GM12891 (cell line): ENCODE data around the gene EML1.

Experiments
- POLR2A ChIP-seq: IDR thresholded peaks from 2 replicates; pipeline ENCODE4 v1.6.1; 2011; ENCODE audit warnings: low read depth, low read length, control low read depth
- POLR2AphosphoS5 ChIP-seq: IDR thresholded peaks from 2 replicates; pipeline ENCODE4 v1.6.1; 2011; ENCODE audit warnings: low read depth, low read length, control low read depth
- SPI1 ChIP-seq: IDR thresholded peaks from 2 replicates; pipeline ENCODE4 v1.6.1; 2011; ENCODE audit warnings: low read depth, low read length, control low read depth
- TAF1 ChIP-seq: IDR thresholded peaks from 2 replicates; pipeline ENCODE4 v1.6.1; 2011; ENCODE audit warnings: low read depth, low read length, control low read depth

- TF ChIP-seq POLR2A (no peak), SPI1 (no peak), POLR2AphosphoS5 (no peak), TAF1 (no peak)
Observed at GRCh38 chr14:99805757-99806439, 12.7 kb downstream of the EML1 start.
